Stimulated activated CD8-positive, alpha-beta memory T cell treated with anti-CD3 and anti-CD28 coated beads, Interleukin-7, amount 100 ng/mL, for 48 hours (primary cell): ENCODE data around the gene PSD2.

Experiments used
- DNase-seq, 2 donors: peaks; one replicate each; pipeline ENCODE4 v3.0.0-alpha.2; 2020; ENCODE audit warnings: low read depth in 1 of 2; ENCODE audit errors: extremely low read depth in 1 of 2

The PSD2 gene

DNA sequence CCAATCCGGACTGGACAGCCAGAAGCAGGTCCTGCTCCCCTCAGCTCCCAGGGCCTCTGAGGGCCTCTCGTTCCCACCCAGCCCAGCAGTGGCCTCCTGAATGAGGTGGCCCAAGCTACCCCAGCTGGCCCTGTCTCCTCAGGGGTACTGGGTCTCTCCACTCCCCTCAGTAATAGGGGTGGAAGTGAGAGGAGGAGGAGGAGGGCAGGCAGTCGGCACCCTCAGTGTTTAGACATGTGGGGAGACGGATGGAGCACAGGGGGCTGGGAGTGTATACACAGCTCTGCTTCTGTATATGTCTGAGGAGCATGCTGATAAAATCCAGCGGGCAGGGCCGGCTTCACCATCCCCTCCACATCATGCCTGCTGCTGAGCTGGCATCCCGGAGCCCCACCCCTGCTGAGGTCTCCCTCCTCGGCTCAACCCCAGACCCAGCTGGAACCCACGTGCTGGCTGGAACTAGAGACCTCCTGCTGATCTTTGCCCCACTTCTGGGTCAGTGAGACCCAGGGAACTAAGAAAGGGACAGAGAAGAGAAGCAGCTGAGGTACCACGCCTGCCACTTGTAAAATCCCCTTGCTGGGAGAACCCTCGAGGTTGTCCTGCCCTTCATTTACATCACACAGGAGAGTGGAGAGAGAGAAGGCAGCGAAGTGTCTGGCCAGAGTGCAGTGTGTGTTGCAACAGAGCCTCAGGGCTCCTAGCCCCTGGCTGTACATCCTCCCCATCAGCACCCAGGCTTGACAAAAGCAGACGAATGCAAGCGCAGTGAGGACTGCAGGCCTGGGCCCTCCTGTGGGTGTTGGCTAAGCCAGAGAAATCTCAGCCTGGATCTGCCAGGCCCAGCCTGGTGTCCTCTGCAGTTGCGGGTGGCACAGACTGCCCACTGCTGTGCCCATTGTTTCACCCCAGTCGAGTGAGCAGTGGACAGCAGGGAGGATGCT lies 77.5 kb downstream of the PSD2 start:
- no peak for DNase-seq

DNA sequence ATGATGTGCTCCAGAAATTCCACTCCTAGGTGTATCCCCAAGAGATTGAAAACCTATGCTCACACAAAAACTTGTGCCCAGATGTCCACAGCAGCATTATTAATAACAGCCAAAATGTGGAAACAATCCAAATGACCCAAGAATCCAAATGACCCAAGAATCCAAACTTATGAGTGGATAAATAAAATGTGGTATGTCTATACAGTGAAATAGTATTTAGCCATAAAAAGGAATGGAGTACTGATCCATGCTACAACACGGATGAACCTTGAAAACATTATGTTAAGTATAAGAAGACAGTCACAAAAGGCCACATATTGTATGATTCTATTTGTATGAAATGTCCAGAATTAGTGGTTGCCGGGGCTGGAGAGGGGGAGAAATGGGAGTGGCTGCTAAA lies 80.3 kb downstream of the PSD2 start:
- no peak for DNase-seq

DNA sequence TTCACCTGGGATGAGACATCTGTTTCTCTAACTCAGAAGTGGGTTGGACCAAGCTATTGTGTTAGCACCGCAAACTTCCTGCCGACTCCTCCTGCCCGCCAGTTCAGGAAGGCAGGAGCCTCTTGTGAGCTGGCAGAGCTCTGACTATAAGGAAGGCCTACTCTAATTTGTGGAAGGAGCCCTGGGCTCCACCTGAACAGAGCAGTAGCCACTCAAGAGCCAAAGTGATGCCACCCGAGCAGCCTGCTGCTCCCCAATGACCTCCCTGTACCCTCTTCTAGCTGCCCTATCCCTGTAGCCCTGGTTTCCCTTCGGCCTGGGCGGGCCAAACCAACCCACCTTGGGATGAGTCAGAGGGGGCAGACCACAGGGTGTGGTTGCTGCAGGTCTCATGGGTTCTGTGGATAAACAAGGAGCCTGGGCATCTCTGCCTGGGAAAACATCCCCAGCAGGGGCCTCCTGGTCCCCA lies 81.6 kb downstream of the PSD2 start:
- DNase-seq: no peak

DNA sequence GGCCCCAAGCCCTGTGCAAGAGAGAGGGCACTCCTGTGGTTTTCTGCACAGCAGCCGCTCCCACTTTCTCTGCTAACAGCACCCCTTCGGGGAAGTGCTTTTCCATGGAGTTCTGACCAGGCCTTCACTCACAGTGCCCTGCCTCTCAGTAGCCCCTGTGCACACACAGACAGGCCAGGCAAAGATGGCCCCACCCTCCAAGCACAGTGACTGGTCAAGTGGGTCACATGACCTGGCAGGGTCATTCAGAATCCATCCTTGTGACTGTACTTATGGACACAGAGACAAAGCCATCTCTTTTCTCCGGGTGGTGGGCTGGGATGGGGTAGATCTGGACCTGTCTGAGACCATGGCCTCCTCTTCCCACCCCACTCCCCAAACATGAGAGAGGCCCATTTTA lies 82.5 kb downstream of the PSD2 start:
- no peak for DNase-seq

DNA sequence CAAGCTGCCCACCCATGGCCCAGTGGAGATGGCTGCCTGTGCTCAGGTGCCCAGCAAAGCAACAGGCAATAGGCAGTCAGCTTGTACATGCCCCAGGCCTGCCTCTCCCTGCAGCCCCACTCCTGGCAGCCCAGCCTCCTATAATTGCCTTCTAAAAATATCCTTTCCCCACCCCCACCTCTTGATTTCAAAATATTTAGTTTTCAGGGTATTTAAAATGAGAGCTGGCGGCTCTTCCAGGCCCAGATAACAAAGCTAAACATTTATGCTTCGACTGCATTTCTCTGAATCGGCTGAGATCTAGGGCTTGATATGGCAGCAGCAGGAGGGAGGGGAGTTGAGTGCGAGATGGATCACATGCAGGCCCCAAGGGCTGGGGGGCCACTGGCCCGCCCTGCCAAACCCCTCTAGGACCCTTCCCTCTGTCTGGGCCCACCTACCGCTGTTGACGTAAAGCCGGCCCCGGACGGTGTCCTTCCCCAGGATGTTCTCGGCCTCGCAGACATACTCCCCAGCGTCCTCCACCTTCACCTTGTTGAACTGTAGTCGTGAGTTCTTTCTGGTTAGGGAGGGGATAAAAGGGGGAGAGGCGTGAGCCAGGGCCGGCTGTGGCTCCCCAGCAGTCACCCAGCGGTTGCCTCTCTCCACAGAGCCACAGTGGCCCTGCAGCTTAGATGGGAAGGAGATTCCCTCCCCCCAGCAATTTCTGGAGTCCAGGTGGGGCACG lies 85.0 kb downstream of the PSD2 start:
- no peak for DNase-seq

DNA sequence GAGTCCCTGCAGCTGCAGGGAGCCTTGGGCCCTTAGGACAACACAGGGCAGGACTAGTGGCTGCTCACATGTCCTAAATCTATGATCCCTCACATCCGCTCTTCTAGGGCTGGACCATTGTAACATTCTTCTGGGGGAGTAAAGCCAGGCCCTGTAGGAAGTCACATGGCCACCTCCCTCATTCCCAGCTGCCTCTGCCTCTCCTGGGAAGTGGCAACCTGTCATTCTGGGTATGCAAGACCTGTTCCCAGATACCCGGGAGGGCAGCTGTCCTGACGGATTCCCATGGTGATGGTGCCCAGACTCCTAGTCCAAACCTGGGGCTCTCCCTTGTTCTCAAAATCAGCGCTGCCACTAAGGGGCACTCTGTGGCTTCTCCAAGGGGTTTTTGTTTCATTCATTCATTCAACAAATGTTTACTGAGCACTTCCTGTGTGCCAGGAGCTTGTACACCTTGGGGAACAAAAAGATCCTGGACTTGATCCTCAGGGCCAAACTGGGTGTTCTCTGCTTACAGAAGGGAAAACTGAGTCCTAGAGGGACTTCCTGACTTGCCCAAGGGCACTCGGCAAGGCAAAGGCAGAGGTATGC lies 85.6 kb downstream of the PSD2 start:
- DNase-seq: no peak

DNA sequence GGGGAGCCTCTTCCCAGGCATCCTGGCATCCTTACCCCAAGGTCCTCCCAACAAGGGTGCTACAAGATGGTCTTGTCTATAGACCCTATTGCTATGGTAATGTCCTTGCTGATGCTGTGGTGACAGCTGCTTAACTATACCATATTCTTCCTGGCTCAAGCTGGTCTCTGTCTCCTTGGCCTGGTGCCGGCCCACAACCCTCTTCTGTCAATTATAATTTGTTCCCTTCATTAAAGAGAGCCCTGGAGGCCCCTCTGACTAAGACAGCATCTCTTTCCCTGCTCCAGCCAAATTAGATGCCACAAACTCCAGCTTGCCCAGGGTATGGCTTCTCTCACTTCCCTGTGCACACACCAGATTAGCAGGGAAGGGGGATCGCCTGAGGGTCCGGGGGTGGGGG lies 86.7 kb downstream of the PSD2 start:
- no peak for DNase-seq

DNA sequence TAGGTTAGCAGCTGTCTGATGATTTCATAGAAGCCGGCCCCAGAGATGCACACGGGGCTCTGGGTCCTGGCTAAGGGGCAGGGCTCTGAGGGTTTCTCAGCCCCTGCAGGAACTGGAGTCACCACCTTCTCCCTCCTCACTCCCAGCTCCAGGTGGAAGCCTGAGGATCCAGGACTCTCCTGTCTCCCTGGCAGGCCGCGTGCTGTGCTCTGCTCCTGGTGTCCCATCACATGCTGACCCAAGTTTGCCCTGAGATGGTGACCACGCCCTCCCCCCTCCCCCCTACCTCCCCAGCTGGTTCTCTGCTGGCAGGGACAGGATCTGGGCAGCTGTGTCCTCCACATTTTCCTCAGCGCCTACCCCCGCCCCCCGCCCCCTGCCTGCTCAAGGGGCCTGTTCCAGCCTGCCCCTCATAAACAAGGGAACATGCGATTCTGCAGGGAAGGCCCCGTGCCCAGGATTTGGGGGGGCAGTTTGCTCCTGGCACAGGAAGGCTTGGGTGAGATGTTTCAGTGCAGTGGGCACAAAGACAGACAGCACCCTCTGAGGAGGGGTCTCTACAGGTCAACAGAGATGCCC lies 87.4 kb downstream of the PSD2 start:
- no peak for DNase-seq

DNA sequence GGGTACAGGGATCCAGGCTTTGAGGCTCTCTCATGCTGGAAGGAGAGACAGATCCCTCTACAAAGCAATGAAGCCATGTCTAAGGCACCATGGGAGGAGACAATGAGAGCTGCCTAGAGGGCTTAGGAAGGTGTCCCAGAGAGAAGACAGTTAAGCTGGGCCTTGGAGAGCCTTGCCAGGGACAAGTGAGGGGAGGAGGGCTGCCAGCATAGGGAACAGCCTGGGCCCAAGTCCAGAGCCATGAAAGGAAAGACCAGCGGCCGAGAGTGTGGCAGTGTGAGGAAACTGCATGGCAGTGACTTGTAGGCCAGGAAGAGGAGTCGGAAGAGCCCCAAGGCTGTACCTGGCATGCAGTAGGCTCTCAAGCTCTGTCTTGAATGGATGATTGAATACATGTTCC lies 88.5 kb downstream of the PSD2 start:
- no peak for DNase-seq

DNA sequence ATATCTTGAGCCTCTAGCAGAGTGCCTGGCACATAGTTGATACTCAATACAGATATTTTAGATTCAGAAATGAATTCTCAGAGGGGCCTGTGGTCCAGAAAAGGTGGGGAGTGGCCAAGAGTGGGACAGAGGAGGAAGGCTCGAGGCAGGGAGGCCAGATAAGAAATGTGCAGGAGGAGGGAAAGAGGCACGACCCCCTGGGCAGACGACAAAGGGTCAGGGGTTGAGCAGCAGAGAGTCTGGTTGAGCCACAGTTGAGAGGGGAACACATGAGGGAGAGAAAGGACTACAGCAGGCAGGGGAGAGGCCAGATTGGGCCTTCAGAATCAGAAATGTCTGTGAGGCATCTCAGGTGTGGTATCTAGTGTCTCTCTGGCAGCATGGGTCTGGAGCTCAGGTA lies 89.1 kb downstream of the PSD2 start:
- DNase-seq: no peak

DNA sequence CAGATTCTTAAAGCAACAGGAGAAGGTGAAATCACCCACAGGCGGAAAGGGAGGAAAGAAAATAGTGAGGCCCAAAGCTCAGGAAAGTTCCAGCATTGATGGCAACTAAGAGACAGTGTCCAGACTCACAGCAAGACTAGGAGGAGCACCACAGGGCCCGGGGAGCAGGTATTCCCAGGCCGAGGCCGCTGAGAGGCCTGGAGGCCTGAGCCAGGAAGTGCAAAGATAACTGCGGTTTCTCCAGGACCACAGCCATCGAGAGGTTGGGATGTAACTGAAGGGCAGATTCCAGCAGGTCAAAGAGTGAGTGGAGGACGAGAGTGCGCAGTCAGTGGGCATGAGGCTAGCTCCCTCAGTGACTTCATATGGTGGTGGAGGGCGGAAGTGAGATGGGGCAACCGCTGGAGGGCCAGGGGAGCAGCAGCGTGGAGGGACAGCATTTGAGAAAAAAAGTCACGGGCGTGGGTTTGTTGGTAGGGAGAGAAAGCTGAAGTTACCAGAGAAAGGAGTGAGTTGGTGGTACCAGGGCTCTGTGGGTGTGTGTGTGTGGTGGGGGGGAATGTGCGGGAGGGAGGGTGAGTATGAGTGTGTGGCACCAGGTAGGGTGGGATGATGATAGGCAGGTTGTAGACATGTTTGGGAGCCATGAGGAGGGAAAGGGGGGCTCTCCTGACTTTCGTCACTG lies 89.7 kb downstream of the PSD2 start:
- no peak for DNase-seq

DNA sequence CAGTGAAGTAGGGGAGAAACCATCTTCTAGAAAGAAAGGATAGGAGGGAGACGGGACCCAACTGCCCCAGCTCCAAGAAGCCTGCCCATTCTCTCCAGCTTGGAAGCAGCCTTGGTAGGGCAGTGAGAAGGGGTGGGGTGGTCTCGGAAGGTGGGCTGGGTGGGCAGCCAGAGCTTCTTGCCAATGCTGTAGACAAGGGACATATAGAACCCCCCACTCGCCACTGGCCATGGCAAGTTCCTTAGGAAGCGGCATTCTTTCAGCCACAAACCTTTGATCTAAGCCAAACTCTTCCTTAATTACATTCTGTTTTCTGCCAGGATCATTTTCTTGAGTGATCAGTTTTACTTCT lies 90.2 kb downstream of the PSD2 start:
- DNase-seq: no peak

DNA sequence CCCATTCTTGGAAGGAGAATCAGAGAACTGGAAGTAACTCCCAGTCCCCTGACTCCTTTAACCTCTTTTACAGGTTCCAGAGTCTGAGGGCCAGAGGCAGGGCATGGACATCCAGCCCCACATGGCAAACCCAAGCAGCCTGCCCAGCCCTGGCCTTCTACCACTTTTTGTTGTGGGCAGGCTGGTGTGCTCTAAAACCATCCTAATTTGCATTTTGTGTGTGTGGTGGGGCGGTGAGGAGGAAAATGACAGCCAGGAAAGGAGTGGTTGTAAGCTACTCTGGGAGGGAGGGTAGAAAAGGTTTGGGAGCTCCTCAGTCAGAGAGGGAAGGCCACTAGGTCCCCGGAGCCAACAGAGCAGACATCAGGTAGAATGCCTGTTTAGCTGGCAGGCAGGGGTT lies 90.6 kb downstream of the PSD2 start:
- DNase-seq: no peak

DNA sequence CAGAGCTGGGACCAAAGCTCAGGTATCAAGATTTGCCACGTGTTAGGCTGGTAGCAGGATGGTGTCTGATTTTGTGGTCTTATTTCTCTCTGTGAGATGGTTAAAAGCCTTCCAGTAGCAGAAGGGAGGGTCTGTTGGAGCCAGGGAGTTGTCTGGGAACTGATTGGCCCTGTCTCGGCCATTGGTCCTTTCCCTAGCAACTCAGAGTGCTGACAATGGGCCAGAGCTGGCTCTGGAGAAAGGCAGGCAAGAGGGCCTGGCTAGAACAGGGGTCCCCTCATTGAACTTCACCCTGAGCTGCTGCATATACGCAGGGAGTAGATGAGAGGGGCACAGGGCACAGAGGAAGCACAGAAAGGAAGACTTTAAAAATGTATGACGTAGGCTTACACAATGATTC lies 92.8 kb downstream of the PSD2 start:
- DNase-seq: no peak

DNA sequence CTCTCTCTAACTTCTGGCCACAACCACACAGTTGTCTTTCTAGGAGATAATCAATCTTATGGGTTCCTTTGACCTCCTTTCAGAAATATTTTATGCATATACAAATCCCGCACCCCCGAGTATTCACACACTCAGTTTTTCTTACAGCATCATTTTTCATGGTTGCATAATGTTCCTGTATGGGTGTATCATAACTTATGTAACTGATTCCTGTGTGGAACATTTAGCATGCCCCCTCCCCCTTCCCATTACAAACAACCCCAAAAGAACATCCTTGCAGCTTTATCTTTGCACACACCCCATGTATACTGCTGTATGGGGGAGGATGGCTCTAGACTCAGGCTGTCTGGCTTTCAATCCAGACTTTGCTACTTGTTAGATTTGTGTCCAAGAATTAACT lies 93.8 kb downstream of the PSD2 start:
- no peak for DNase-seq

DNA sequence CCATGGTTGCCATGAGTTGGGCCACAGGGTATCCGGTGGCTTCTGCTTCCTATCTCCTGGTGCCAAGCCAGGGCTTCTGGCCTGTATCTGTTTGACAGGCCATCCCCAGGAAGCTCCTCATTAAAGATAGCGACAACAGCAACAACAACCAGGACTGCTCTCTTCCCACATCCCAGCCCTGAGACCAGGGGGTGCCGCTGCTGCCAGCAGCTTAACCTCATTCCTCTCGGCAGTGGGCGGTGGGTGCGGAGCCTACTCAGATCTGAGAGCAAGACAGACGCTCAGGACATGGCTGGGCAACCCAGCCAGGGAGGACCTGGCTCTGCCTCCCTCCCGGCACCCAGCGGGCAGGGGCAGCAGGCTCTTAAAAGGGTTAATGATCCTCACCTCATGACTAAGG lies 98.3 kb downstream of the PSD2 start:
- no peak for DNase-seq
